H1 (cell line): ENCODE results near the gene TBC1D9B.

Source experiments
- GABPA ChIP-seq: IDR thresholded peaks from 2 replicates; pipeline ENCODE4 v1.6.1; 2011; ENCODE audit warnings: mild to moderate bottlenecking, low read length, moderate library complexity, borderline replicate concordance; ENCODE audit not compliant: insufficient read depth
- MAFK ChIP-seq: IDR thresholded peaks from 2 replicates; pipeline ENCODE4 v1.6.1; 2012; ENCODE audit warnings: low read depth, mild to moderate bottlenecking, improper control_type of control experiment, low read length
- POLR2A ChIP-seq, 2 experiments: IDR thresholded peaks; 1 replicate in 1 of 2; 2 replicates in 1 of 2; pipeline ENCODE4 v1.6.1; 2011; ENCODE audit warnings: low read depth in 2 of 2, low read length in 2 of 2, mild to moderate bottlenecking in 2 of 2; ENCODE audit errors: control extremely low read depth in 1 of 2
- RBBP5 ChIP-seq: IDR thresholded peaks from 2 replicates; pipeline ENCODE4 v1.7.1; 2012; ENCODE audit warnings: low read depth, mild to moderate bottlenecking, inconsistent platforms, low read length, moderate library complexity, borderline replicate concordance
- RFX5 ChIP-seq: IDR thresholded peaks from 2 replicates; pipeline ENCODE4 v1.6.1; 2011; ENCODE audit warnings: low read depth, low read length, improper control_type of control experiment, borderline replicate concordance

GRCh38 chr5:179893958-179894895, 13.5 kb downstream of the TBC1D9B start:
- TF ChIP-seq RFX5 (no peak), GABPA (no peak), MAFK (no peak), RBBP5 (no peak), POLR2A (IDR thresholded peaks at IDR 0.05; ENCODE audit: control extremely low read depth in 1 of 2, low read depth in 2 of 2, low read length in 2 of 2) (no peak)
